HEK293T (cell line): ENCODE data around the gene MAP3K8.

Experiments used
- ARNT ChIP-seq: fragments of 450-650 bp; IDR thresholded peaks from 2 replicates; pipeline ENCODE4 v1.6.1; 2017; ENCODE audit warnings: mild to moderate bottlenecking
- BHLHE40 ChIP-seq: fragments of 450-650 bp; IDR thresholded peaks from 2 replicates; pipeline ENCODE4 v1.6.1; 2016; ENCODE audit warnings: mild to moderate bottlenecking, moderate library complexity, borderline replicate concordance
- ELF4 ChIP-seq: fragments of 450-650 bp; IDR thresholded peaks from 2 replicates; pipeline ENCODE4 v1.6.1; 2017; ENCODE audit warnings: antibody characterized with exemption
- FOXA1 ChIP-seq: fragments of 450-650 bp; IDR thresholded peaks from 2 replicates; pipeline ENCODE4 v1.6.1; 2016; ENCODE audit warnings: mild to moderate bottlenecking
- FOXK2 ChIP-seq: fragments of 450-650 bp; IDR thresholded peaks from 2 replicates; pipeline ENCODE4 v1.6.1; 2016; ENCODE audit warnings: mild to moderate bottlenecking
- FOXM1 ChIP-seq: fragments of 450-650 bp; IDR thresholded peaks from 2 replicates; pipeline ENCODE4 v1.6.1; 2017; ENCODE audit warnings: mild to moderate bottlenecking, borderline replicate concordance
- HDGF ChIP-seq: fragments of 450-650 bp; IDR thresholded peaks from 2 replicates; pipeline ENCODE4 v1.6.1; 2017; ENCODE audit warnings: antibody characterized with exemption, borderline replicate concordance
- L3MBTL2 ChIP-seq: fragments of 450-650 bp; conservative IDR thresholded peaks from 2 replicates; pipeline ENCODE4 v1.6.1; 2016; ENCODE audit warnings: mild to moderate bottlenecking
- LEF1 ChIP-seq: fragments of 450-650 bp; IDR thresholded peaks from 2 replicates; pipeline ENCODE4 v1.6.1; 2017; ENCODE audit warnings: mild to moderate bottlenecking, borderline replicate concordance
- SP1 ChIP-seq: fragments of 450-650 bp; IDR thresholded peaks from 2 replicates; pipeline ENCODE4 v1.6.1; 2017
- TARDBP ChIP-seq: fragments of 450-650 bp; IDR thresholded peaks from 2 replicates; pipeline ENCODE4 v1.6.1; 2016
- ZNF384 ChIP-seq: fragments of 450-650 bp; IDR thresholded peaks from 2 replicates; pipeline ENCODE4 v1.6.1; 2016
- TF ChIP-seq, protein P1 (sequence below): fragments of 450-650 bp; IDR thresholded peaks from 2 replicates; pipeline ENCODE4 v1.6.1; 2016

DNA sequence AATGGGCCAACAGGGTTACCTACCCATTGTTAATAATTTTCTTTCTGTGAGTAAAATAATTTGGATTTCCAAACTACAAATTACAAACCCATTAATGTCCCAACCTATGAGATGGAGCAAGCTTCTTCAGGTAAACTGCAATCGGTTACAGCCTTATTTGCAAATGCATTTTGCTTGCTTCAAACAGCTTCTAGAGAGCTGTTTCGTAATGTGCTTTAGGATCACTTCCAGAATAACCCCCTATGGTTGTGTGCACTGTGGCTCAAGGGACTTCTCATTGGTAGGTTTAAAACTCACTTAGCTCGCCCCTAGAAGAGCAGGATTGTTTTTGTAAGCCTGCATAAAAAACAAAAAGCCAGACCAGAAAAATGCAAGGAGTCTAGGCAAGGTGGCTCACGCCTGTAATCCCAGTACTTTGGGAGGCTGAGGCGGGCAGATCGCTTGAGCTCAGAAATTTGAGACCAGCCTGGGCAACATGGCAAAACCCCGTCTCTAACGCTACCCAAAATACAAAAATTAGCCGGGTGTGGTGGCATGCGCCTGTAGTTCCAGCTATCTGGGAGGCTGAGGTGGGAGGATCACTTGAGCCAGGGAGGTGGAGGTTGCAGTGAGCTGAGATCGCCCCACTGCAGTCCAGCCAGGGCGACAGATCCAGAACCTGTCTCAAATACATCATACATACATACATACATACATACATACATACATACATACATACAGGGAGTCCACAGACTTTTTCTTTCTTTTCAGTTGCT, 3.3 kb upstream of the MAP3K8 start:
- TF ChIP-seq SP1, result no peak
- no peak for TF ChIP-seq LEF1
- TF ChIP-seq FOXM1, result no peak
- TF ChIP-seq FOXA1, result no peak
- TF ChIP-seq BHLHE40, result no peak
- TF ChIP-seq ZNF384, result no peak
- TF ChIP-seq TARDBP, result no peak
- TF ChIP-seq ELF4, result no peak
- TF ChIP-seq, protein P1, sequence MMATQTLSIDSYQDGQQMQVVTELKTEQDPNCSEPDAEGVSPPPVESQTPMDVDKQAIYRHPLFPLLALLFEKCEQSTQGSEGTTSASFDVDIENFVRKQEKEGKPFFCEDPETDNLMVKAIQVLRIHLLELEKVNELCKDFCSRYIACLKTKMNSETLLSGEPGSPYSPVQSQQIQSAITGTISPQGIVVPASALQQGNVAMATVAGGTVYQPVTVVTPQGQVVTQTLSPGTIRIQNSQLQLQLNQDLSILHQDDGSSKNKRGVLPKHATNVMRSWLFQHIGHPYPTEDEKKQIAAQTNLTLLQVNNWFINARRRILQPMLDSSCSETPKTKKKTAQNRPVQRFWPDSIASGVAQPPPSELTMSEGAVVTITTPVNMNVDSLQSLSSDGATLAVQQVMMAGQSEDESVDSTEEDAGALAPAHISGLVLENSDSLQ, result no peak
- TF ChIP-seq HDGF, result no peak
- TF ChIP-seq ARNT, result no peak
- no peak for TF ChIP-seq L3MBTL2
- TF ChIP-seq FOXK2, result no peak
